ENCODE measurements around the gene FANCI.

The FANCI gene

GRCh38 chr15:89308236-89308635 lies 64.5 kb downstream of the FANCI start:
- DNase-seq, result no peak

GRCh38 chr15:89309993-89310392 lies 66.2 kb downstream of the FANCI start:
- no peak for DNase-seq

- DNase-seq, result no peak
Observed at GRCh38 chr15:89315375-89315929, 71.7 kb downstream of the FANCI start.

GRCh38 chr15:89316504-89316903 lies 72.7 kb downstream of the FANCI start:
- DNase-seq, result no peak

GRCh38 chr15:89317186-89317720 lies 73.5 kb downstream of the FANCI start:
- DNase-seq, result no peak

- no peak for DNase-seq
Observed at GRCh38 chr15:89319678-89320077, 75.9 kb downstream of the FANCI start.

- DNase-seq, result no peak
Observed at GRCh38 chr15:89320200-89320599, 76.4 kb downstream of the FANCI start.

- no peak for DNase-seq
Observed at GRCh38 chr15:89321521-89322410, 78.0 kb downstream of the FANCI start.

- DNase-seq, result no peak
Observed at GRCh38 chr15:89322822-89323221, 79.0 kb downstream of the FANCI start.

GRCh38 chr15:89323825-89324224 lies 80.0 kb downstream of the FANCI start:
- DNase-seq, result no peak

GRCh38 chr15:89325039-89325803 lies 81.4 kb downstream of the FANCI start:
- no peak for DNase-seq

- no peak for DNase-seq
Observed at GRCh38 chr15:89326316-89326715, 82.5 kb downstream of the FANCI start.

GRCh38 chr15:89327113-89327512 lies 83.3 kb downstream of the FANCI start:
- no peak for DNase-seq

GRCh38 chr15:89328398-89329254 lies 84.8 kb downstream of the FANCI start:
- DNase-seq, result no peak

- DNase-seq, result no peak
Observed at GRCh38 chr15:89329329-89330084, 85.7 kb downstream of the FANCI start.

- no peak for DNase-seq
Observed at GRCh38 chr15:89330119-89330518, 86.3 kb downstream of the FANCI start.

GRCh38 chr15:89330881-89331595 lies 87.3 kb downstream of the FANCI start:
- no peak for DNase-seq

GRCh38 chr15:89332446-89332845 lies 88.7 kb downstream of the FANCI start:
- DNase-seq, result no peak

- DNase-seq, result peak; percentile 4
Observed at GRCh38 chr15:89333011-89333860, 89.5 kb downstream of the FANCI start.

GRCh38 chr15:89333959-89334509 lies 90.3 kb downstream of the FANCI start:
- DNase-seq, result no peak

Measured in CD4-positive, alpha-beta T cell treated with Interleukin-15 for 1 hour (primary cell).